ENCODE results near the gene VWA8. TPM values are rescaled to one million over a fixed set of nuclear protein-coding genes. Genes with fewer than 3 reads are reported as not detected.
A peak's percentile ranks its signal among the peaks of the same experiment; 100 is the strongest.

VWA8 gene
- total and polyA plus RNA-seq, 8 donors, result 11.9 to 24.4 (median 14.4) TPM

DNA sequence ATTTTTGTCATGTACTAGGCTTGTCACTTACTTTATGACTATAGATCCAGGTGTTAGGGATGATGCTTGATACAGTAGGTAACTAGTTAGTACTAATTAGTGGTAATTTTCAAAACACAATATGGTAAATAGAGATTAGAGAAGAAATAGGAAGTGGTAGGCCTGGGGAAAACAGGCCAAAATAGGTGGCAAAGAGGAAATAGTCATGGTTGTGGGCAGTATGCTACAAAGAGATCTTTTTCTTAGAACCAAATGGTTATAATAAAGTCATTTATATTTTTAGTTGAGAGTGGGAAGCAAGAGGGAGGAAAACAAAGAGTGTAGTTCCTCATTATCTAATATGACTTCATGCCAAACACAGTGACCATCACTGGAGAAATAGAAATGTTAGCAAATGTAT is 9.1 kb upstream of the VWA8 start:
- Histone ChIP-seq H3K36me3 (no peaks in the 10 kb centered on the region), H3K27me3 (no peaks in the 10 kb centered on the region), H3K4me1 (no peaks in the 10 kb centered on the region), H3K4me3 (no peak overlapping the region), H3K27ac (no peak overlapping the region), H3K9me3 (no peaks in the 10 kb centered on the region)
- intact Hi-C loops (cut with DNase I), result no loop called here
- ATAC-seq (no peak), DNase-seq (no peak)
- TF ChIP-seq, protein P1, sequence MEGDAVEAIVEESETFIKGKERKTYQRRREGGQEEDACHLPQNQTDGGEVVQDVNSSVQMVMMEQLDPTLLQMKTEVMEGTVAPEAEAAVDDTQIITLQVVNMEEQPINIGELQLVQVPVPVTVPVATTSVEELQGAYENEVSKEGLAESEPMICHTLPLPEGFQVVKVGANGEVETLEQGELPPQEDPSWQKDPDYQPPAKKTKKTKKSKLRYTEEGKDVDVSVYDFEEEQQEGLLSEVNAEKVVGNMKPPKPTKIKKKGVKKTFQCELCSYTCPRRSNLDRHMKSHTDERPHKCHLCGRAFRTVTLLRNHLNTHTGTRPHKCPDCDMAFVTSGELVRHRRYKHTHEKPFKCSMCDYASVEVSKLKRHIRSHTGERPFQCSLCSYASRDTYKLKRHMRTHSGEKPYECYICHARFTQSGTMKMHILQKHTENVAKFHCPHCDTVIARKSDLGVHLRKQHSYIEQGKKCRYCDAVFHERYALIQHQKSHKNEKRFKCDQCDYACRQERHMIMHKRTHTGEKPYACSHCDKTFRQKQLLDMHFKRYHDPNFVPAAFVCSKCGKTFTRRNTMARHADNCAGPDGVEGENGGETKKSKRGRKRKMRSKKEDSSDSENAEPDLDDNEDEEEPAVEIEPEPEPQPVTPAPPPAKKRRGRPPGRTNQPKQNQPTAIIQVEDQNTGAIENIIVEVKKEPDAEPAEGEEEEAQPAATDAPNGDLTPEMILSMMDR (IDR thresholded peaks at IDR 0.05), result no peak

GRCh38 chr13:41969072-41969471 is 8.2 kb upstream of the VWA8 start:
- no peaks in the 10 kb centered on the region for H3K4me1 ChIP-seq
- H3K4me3 ChIP-seq, result no peak overlapping the region
- TF ChIP-seq, protein P1 (IDR thresholded peaks at IDR 0.05), result no peak
- H3K36me3 ChIP-seq, result no peaks in the 10 kb centered on the region
- no peaks in the 10 kb centered on the region for H3K9me3 ChIP-seq
- intact Hi-C loops (cut with DNase I), result no loop called here
- no peaks in the 10 kb centered on the region for H3K27me3 ChIP-seq
- DNase-seq, result no peak
- no peak overlapping the region for H3K27ac ChIP-seq
- no peak for ATAC-seq

DNA sequence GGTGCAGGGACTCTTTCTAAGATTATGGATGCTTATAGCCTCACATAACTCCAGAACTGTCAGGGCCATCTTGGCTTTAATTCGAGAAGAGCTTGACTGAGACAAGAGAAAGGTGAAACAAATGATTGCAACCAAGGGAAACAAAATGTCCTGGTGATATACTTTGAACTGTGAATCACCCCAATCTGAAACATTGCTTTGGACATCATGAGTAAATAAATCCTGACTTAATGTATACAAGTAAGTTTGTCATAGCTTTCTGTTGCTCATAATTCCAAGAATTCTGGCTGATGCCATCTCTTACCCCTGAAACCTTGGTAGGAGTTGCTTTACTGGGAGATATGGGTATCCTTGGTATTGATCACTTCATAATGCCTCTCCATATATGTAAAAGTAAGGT is 5.8 kb upstream of the VWA8 start:
- TF ChIP-seq, protein P1 (IDR thresholded peaks at IDR 0.05), result no peak
- no peaks in the 10 kb centered on the region for H3K9me3 ChIP-seq
- no peaks in the 10 kb centered on the region for H3K27me3 ChIP-seq
- H3K4me3 ChIP-seq, result no peak overlapping the region
- H3K36me3 ChIP-seq, result no peaks in the 10 kb centered on the region
- no peak overlapping the region for H3K27ac ChIP-seq
- DNase-seq, result no peak
- intact Hi-C loops (cut with DNase I), result no loop called here
- H3K4me1 ChIP-seq, result peaks cover 0 to 3% of the 10 kb centered on the region in 2 donors
- ATAC-seq, result no peak

- Histone ChIP-seq H3K27ac (no peak overlapping the region), H3K4me3 (no peak overlapping the region), H3K27me3 (no peaks in the 10 kb centered on the region), H3K36me3 (no peaks in the 10 kb centered on the region), H3K9me3 (no peaks in the 10 kb centered on the region), H3K4me1 (peaks cover 0 to 27% of the 10 kb centered on the region in 2 donors)
- TF ChIP-seq, protein P1 (IDR thresholded peaks at IDR 0.05), result no peak
- no peak for DNase-seq
- no peak for ATAC-seq
- intact Hi-C loops (cut with DNase I), result no loop called here
Measured at GRCh38 chr13:41962994-41963393, 2.1 kb upstream of the VWA8 start.

GRCh38 chr13:41961466-41961760 is 504 bp upstream of the VWA8 start:
- Histone ChIP-seq H3K36me3 (no peaks in the 10 kb centered on the region), H3K27me3 (no peaks in the 10 kb centered on the region), H3K9me3 (no peaks in the 10 kb centered on the region), H3K4me1 (peaks cover 0 to 27% of the 10 kb centered on the region in 2 donors), H3K4me3 (peak overlapping the region; percentile 78 to 82), H3K27ac (peak overlapping the region; percentile 81 to 87)
- intact Hi-C loops (cut with DNase I), result no loop called here
- TF ChIP-seq, protein P1 (IDR thresholded peaks at IDR 0.05), result no peak
- ATAC-seq (no peak), DNase-seq (no peak)
